ENCODE data around the gene ANTKMT.

ANTKMT gene

DNA sequence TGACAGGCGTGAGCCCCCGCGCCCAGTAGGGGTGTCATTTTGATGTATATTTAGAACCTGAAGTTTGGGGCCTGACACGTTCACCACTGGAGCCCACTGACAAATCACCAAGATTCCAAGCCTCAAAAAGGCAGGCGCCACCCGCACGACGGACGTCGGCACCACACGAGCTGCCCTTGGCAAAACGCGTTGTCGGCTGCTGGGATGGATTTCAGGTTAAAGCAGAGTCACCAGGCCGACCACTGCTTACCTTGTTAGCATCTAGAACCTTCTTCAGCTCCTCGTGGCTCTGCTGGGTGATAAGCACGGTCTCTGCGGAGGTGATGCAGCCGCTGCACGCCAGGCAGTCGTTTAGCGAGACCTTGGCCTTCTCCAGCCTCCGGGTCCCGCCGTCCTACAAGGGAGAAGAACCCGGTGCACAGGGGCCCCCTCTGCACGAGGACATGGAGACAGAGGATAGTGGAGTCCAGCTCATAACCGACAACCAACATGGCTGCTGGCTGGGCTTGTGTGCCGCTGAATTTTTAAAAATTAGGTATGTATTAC is 16.1 kb downstream of the ANTKMT start:
- TF ChIP-seq, protein P1, sequence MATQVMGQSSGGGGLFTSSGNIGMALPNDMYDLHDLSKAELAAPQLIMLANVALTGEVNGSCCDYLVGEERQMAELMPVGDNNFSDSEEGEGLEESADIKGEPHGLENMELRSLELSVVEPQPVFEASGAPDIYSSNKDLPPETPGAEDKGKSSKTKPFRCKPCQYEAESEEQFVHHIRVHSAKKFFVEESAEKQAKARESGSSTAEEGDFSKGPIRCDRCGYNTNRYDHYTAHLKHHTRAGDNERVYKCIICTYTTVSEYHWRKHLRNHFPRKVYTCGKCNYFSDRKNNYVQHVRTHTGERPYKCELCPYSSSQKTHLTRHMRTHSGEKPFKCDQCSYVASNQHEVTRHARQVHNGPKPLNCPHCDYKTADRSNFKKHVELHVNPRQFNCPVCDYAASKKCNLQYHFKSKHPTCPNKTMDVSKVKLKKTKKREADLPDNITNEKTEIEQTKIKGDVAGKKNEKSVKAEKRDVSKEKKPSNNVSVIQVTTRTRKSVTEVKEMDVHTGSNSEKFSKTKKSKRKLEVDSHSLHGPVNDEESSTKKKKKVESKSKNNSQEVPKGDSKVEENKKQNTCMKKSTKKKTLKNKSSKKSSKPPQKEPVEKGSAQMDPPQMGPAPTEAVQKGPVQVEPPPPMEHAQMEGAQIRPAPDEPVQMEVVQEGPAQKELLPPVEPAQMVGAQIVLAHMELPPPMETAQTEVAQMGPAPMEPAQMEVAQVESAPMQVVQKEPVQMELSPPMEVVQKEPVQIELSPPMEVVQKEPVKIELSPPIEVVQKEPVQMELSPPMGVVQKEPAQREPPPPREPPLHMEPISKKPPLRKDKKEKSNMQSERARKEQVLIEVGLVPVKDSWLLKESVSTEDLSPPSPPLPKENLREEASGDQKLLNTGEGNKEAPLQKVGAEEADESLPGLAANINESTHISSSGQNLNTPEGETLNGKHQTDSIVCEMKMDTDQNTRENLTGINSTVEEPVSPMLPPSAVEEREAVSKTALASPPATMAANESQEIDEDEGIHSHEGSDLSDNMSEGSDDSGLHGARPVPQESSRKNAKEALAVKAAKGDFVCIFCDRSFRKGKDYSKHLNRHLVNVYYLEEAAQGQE (IDR thresholded peaks at IDR 0.05; ENCODE audit: insufficient read depth in 1 of 2, low read depth in 2 of 2, low read length in 2 of 2): no peak
- no peak for TF ChIP-seq SIN3A (IDR thresholded peaks at IDR 0.05; ENCODE audit: borderline replicate concordance, insufficient read depth, low read length)
- no peak for TF ChIP-seq POLR2AphosphoS5 (IDR thresholded peaks at IDR 0.05; ENCODE audit: low read depth, low read length)
- TF ChIP-seq FOXP2 (optimal IDR thresholded peaks at IDR 0.05; ENCODE audit: borderline replicate concordance, extremely low read depth, extremely low read length, insufficient read depth): no peak
- TF ChIP-seq TAF1 (IDR thresholded peaks at IDR 0.05; ENCODE audit: borderline replicate concordance, insufficient read depth, low read length): no peak

DNA sequence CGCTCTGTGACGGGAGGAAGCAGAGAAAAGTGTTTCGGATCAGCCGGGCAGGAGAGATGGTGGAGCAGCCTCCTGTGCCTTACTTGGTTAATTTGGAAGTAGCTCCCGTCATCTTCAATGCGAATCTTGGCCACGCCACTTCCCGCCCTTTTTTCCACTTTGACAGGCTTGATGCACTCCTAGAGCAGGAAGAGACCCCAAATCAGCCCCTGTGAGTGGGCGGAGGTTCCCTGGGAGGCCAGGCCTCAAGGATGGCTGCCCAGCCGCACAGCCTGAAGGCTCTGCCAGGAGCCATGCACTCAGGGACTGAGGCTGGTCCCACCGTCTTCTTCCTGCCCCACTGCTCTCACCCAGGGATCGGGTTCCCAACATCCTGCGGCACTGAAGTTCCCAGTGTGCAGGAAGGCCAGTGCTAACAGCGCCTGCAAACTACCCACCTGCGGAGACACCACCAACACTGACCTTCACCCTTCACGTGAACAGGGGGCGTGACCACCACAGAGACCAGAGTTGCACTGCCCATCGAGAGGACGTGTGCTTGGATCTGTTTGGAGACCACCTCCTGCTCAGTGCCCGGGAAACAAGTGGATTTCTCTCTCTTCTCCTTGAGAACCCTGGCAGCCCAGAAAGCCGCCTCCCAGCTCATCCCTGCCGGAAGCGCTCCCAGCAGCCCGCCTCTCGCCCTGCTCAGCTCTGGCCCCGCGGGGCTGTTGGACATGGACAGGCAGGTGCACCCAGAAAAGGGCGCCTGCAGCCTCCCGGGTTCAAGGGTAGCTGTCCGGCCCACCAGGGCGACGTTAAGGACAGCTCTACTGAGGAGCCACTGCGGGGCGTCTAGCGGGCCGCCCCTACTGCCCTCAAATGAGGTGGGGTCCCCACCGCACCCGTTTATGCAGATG is 18.9 kb downstream of the ANTKMT start:
- TF ChIP-seq POLR2AphosphoS5 (IDR thresholded peaks at IDR 0.05; ENCODE audit: low read depth, low read length): no peak
- no peak for TF ChIP-seq TAF1 (IDR thresholded peaks at IDR 0.05; ENCODE audit: borderline replicate concordance, insufficient read depth, low read length)
- no peak for TF ChIP-seq FOXP2 (optimal IDR thresholded peaks at IDR 0.05; ENCODE audit: borderline replicate concordance, extremely low read depth, extremely low read length, insufficient read depth)
- no peak for TF ChIP-seq SIN3A (IDR thresholded peaks at IDR 0.05; ENCODE audit: borderline replicate concordance, insufficient read depth, low read length)
- TF ChIP-seq, protein P1 (IDR thresholded peaks at IDR 0.05; ENCODE audit: insufficient read depth in 1 of 2, low read depth in 2 of 2, low read length in 2 of 2): no peak

DNA sequence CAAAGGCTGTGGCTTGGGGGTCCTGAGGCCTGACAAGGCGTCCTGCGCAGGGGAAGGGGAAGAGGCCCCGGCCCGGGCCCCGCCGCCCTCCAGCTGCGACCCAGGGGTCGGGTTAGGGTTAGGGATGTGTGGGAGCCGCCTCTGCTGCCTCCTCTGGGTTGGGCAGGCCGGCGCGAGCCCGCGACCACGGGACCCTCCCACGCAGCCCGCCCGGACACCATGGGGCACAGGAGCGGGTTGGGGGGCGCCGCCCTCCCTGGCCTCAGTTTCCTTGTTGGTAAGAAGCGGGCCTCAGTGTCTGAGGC is 19.5 kb downstream of the ANTKMT start:
- no peak for TF ChIP-seq SIN3A (IDR thresholded peaks at IDR 0.05; ENCODE audit: borderline replicate concordance, insufficient read depth, low read length)
- TF ChIP-seq POLR2AphosphoS5 (IDR thresholded peaks at IDR 0.05; ENCODE audit: low read depth, low read length): no peak
- TF ChIP-seq, protein P1 (IDR thresholded peaks at IDR 0.05; ENCODE audit: insufficient read depth in 1 of 2, low read depth in 2 of 2, low read length in 2 of 2): no peak
- TF ChIP-seq TAF1 (IDR thresholded peaks at IDR 0.05; ENCODE audit: borderline replicate concordance, insufficient read depth, low read length): no peak
- TF ChIP-seq FOXP2 (optimal IDR thresholded peaks at IDR 0.05; ENCODE audit: borderline replicate concordance, extremely low read depth, extremely low read length, insufficient read depth): no peak

DNA sequence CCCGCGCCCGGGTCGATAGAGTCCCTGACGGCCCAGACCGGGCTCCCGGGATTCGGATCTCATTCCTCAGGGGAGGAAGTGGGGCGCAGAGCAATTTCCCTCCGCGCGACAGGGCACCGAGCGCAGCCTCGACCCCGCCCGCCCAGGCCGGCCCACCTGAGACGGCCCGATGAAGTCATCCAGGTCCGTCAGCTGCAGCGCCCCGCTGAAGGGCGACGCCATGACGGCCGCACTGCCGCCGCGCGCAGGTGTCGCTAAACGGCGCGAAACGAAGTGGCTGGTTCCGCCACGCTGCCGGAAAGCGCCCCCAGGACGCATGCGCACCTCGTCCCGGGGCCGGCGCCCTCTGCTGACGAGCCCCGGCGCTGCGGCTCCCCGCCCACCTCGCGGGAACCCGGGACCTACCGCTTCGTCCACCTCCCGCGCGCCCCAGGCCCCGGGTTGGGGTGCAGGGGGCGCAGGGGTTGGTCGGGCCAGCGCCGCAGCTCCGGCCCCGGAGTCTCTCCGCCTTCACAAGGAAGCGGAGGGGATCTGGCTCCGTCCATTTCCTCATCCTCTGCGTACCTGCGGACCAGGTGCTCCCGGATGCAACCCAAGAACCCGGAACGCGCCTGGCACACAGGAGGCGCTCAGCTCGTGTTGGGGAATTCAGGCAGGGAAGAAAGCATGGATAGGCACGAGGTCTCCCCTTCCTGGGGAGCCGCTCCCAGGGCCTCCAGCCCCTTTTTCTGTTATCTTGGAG is 20.0 kb downstream of the ANTKMT start, which contains the start of gene CIAO3:
Gene CIAO3 (minus strand): TSS at position 234 of the 742 bp plus-strand sequence. CDS start 12 bp downstream, at position 222.
- TF ChIP-seq FOXP2 (optimal IDR thresholded peaks at IDR 0.05; ENCODE audit: borderline replicate concordance, extremely low read depth, extremely low read length, insufficient read depth): peak; percentile 88
- peak; percentile 94 for TF ChIP-seq TAF1 (IDR thresholded peaks at IDR 0.05; ENCODE audit: borderline replicate concordance, insufficient read depth, low read length)
- no peak; the same call in 1 of the 2 replicates for TF ChIP-seq POLR2AphosphoS5 (IDR thresholded peaks at IDR 0.05; ENCODE audit: low read depth, low read length)
- TF ChIP-seq, protein P1 (IDR thresholded peaks at IDR 0.05; ENCODE audit: insufficient read depth in 1 of 2, low read depth in 2 of 2, low read length in 2 of 2): no peak
- TF ChIP-seq SIN3A (IDR thresholded peaks at IDR 0.05; ENCODE audit: borderline replicate concordance, insufficient read depth, low read length): no peak; the same call in 1 of the 2 replicates
